ENCODE data around the gene SIDT1. TPM values are rescaled to one million over a fixed set of nuclear protein-coding genes. Genes with fewer than 3 reads are reported as not detected.

The SIDT1 gene
- total and polyA plus RNA-seq, 2 donors (not counting 1 experiment from before 2014, with no cell fraction given), result 53.2 to 84.4 TPM

DNA sequence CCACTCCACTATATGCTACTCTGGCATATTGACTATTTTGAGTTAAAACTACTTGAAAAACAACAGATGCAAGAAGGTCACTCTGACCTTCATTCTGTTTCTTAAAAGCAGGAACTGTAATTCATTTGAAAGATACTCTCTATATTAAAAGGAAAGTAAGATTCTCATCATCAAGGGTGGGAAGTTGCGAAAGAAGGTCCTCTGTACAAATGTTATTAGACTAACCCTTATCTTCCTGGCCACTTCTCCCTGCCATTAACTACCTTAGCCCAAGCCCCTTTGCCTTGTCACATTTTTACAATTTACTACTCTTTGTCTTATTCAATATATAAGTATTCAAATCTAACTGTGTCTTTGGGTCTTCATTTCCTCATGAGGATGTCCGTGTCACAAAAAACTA, 16.1 kb downstream of the SIDT1 start:
- H3K4me3 ChIP-seq (ENCODE audit: control extremely low read depth in 1 of 5, extremely low read depth in 1 of 5, insufficient read depth in 1 of 5, low read depth in 2 of 5, low read length in 4 of 5), result no peak overlapping the region
- H3K4me1 Mint-ChIP-seq, result peaks cover 34% of the 10 kb centered on the region
- TF ChIP-seq, protein P1, sequence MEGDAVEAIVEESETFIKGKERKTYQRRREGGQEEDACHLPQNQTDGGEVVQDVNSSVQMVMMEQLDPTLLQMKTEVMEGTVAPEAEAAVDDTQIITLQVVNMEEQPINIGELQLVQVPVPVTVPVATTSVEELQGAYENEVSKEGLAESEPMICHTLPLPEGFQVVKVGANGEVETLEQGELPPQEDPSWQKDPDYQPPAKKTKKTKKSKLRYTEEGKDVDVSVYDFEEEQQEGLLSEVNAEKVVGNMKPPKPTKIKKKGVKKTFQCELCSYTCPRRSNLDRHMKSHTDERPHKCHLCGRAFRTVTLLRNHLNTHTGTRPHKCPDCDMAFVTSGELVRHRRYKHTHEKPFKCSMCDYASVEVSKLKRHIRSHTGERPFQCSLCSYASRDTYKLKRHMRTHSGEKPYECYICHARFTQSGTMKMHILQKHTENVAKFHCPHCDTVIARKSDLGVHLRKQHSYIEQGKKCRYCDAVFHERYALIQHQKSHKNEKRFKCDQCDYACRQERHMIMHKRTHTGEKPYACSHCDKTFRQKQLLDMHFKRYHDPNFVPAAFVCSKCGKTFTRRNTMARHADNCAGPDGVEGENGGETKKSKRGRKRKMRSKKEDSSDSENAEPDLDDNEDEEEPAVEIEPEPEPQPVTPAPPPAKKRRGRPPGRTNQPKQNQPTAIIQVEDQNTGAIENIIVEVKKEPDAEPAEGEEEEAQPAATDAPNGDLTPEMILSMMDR (IDR thresholded peaks at IDR 0.05), result no peak
- no peak for TF ChIP-seq EZH2 (IDR thresholded peaks at IDR 0.05; ENCODE audit: borderline replicate concordance, insufficient read depth, low read depth, low read length, poor library complexity, severe bottlenecking)
- H3K4me1 ChIP-seq (ENCODE audit: control insufficient read depth in 2 of 2, insufficient read depth in 2 of 2, low read length in 2 of 2), result peaks cover 11 to 16% of the 10 kb centered on the region in 2 donors
- WGBS (ENCODE audit: insufficient coverage), result no CpG with 5 or more reads among the region's 2 CpGs
- H3K27ac ChIP-seq (ENCODE audit: low read length in 2 of 2), result no peak overlapping the region
- no peaks in the 10 kb centered on the region for H3K9me3 Mint-ChIP-seq (ENCODE audit: insufficient read depth)
- no peak overlapping the region for H3K9ac ChIP-seq (ENCODE audit: low read length)
- intact Hi-C loops (cut with micrococcal nuclease), result no loop called here
- DNase-seq (no peak), ATAC-seq (ENCODE audit: low read depth) (no peak)
- H3K27ac Mint-ChIP-seq, result no peak overlapping the region
- peaks cover 61% of the 10 kb centered on the region for H3K79me2 ChIP-seq (ENCODE audit: control insufficient read depth, insufficient read depth, low read length)
- H3K27me3 Mint-ChIP-seq, result no peaks in the 10 kb centered on the region
- H3K36me3 ChIP-seq (replicated peaks in 1 of 2; ENCODE audit: control extremely low read depth in 1 of 2, control insufficient read depth in 1 of 2, extremely low read depth in 1 of 2, insufficient read depth in 2 of 2, low read length in 1 of 2), result peaks cover 0 to 2% of the 10 kb centered on the region in 2 experiments
- no peak overlapping the region for H3K4me3 Mint-ChIP-seq
- no peak overlapping the region for H2AFZ ChIP-seq (ENCODE audit: insufficient read depth, low read depth, low read length, poor library complexity, severe bottlenecking)
- H3K27me3 ChIP-seq (replicated peaks in 1 of 4; ENCODE audit: control extremely low read depth in 1 of 4, control insufficient read depth in 3 of 4, insufficient read depth in 4 of 4, low read length in 3 of 4), result no peaks in the 10 kb centered on the region
- POLR2A ChIA-PET, result no interaction called here
- H3K4me2 ChIP-seq (replicated peaks; ENCODE audit: low read depth, low read length, poor library complexity, severe bottlenecking), result no peak overlapping the region
- H3K9me3 ChIP-seq (ENCODE audit: control extremely low read depth in 1 of 3, control insufficient read depth in 2 of 3, insufficient read depth in 1 of 3, low read length in 2 of 3), result no peaks in the 10 kb centered on the region
- peaks cover 14% of the 10 kb centered on the region for H4K20me1 ChIP-seq (ENCODE audit: control insufficient read depth, insufficient read depth, low read length, poor library complexity, severe bottlenecking)
- CTCF ChIA-PET, result no interaction called here

DNA sequence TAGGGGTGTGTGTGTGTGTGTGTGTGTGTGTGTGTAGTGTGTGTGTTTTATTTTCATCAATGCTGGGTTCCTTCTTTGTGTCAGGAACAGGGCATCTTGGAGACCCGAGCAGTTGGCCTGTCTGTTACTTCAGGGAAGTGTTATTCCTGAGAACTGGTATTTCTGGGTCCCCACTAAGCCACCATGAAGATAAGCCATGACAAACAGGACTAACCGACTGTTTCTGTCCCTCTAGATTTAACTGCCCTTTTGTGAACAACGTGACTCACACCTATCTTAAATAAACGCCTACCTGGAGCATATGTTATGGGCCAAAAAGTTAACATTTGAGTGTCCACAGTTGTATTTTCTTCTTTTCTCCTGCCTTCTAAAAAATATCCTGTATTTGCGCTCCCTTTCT, 19.5 kb downstream of the SIDT1 start:
- H3K79me2 ChIP-seq (ENCODE audit: control insufficient read depth, insufficient read depth, low read length), result peaks cover 57% of the 10 kb centered on the region
- H3K36me3 ChIP-seq (replicated peaks in 1 of 2; ENCODE audit: control extremely low read depth in 1 of 2, control insufficient read depth in 1 of 2, extremely low read depth in 1 of 2, insufficient read depth in 2 of 2, low read length in 1 of 2), result peaks cover 0 to 9% of the 10 kb centered on the region in 2 experiments
- intact Hi-C loops (cut with micrococcal nuclease), result no loop called here

More for the DNA sequence above, 19.5 kb downstream of the SIDT1 start:
- H3K27me3 Mint-ChIP-seq, result no peaks in the 10 kb centered on the region
- H3K9me3 ChIP-seq (ENCODE audit: control extremely low read depth in 1 of 3, control insufficient read depth in 2 of 3, insufficient read depth in 1 of 3, low read length in 2 of 3), result no peaks in the 10 kb centered on the region
- H3K27ac Mint-ChIP-seq, result peak overlapping the region; percentile 0
- peaks cover 19% of the 10 kb centered on the region for H3K4me1 Mint-ChIP-seq
- CTCF ChIA-PET, result interaction anchor here (0.7 to 8.7 kb wide), 12 partner anchors 17 to 361 kb away, joined by 3 to 124 read pairs (median 7); partner anchors contain the start of gene NAA50
- no peak overlapping the region for H3K4me3 ChIP-seq (ENCODE audit: control extremely low read depth in 1 of 5, extremely low read depth in 1 of 5, insufficient read depth in 1 of 5, low read depth in 2 of 5, low read length in 4 of 5)
- H4K20me1 ChIP-seq (ENCODE audit: control insufficient read depth, insufficient read depth, low read length, poor library complexity, severe bottlenecking), result peaks cover 18% of the 10 kb centered on the region
- no peak overlapping the region for H3K9ac ChIP-seq (ENCODE audit: low read length)
- POLR2A ChIA-PET, result no interaction called here
- WGBS (ENCODE audit: insufficient coverage), result 100% methylated on average over 3 of the region's 5 CpGs
- DNase-seq (no peak), ATAC-seq (ENCODE audit: low read depth) (no peak)
- no peak overlapping the region for H3K4me2 ChIP-seq (replicated peaks; ENCODE audit: low read depth, low read length, poor library complexity, severe bottlenecking)
- no peak overlapping the region for H3K4me3 Mint-ChIP-seq
- H3K4me1 ChIP-seq (ENCODE audit: control insufficient read depth in 2 of 2, insufficient read depth in 2 of 2, low read length in 2 of 2), result peaks cover 4 to 6% of the 10 kb centered on the region in 2 donors
- TF ChIP-seq, protein P1 (IDR thresholded peaks at IDR 0.05), result no peak
- TF ChIP-seq EZH2 (IDR thresholded peaks at IDR 0.05; ENCODE audit: borderline replicate concordance, insufficient read depth, low read depth, low read length, poor library complexity, severe bottlenecking), result no peak
- H2AFZ ChIP-seq (ENCODE audit: insufficient read depth, low read depth, low read length, poor library complexity, severe bottlenecking), result no peak overlapping the region
- H3K27me3 ChIP-seq (replicated peaks in 1 of 4; ENCODE audit: control extremely low read depth in 1 of 4, control insufficient read depth in 3 of 4, insufficient read depth in 4 of 4, low read length in 3 of 4), result no peaks in the 10 kb centered on the region
- H3K9me3 Mint-ChIP-seq (ENCODE audit: insufficient read depth), result no peaks in the 10 kb centered on the region
- H3K27ac ChIP-seq (ENCODE audit: low read length in 2 of 2), result no peak overlapping the region
